GM12865 (cell line): ENCODE results near the gene RDH14.

Source experiments
- DNase-seq: peaks from one replicate; pipeline ENCODE4 v3.0.0; 2010; ENCODE audit warnings: low read depth
- H3K4me3 ChIP-seq: 2 replicates; pipeline ENCODE4 v1.5.1; 2011; ENCODE audit warnings: mild to moderate bottlenecking, low read depth, low read length, control low read depth
- TF ChIP-seq, protein P1 (sequence below): IDR thresholded peaks from 2 replicates; pipeline ENCODE4 v1.5.1; 2011; ENCODE audit warnings: low read length, control low read depth, low read depth, inconsistent platforms; ENCODE audit not compliant: insufficient read depth; ENCODE audit errors: missing control alignments

The RDH14 gene

GRCh38 chr2:18526429-18526828 lies 34.0 kb downstream of the RDH14 start:
- H3K4me3 ChIP-seq: no peak overlapping the region
- no peak for DNase-seq
- TF ChIP-seq, protein P1, sequence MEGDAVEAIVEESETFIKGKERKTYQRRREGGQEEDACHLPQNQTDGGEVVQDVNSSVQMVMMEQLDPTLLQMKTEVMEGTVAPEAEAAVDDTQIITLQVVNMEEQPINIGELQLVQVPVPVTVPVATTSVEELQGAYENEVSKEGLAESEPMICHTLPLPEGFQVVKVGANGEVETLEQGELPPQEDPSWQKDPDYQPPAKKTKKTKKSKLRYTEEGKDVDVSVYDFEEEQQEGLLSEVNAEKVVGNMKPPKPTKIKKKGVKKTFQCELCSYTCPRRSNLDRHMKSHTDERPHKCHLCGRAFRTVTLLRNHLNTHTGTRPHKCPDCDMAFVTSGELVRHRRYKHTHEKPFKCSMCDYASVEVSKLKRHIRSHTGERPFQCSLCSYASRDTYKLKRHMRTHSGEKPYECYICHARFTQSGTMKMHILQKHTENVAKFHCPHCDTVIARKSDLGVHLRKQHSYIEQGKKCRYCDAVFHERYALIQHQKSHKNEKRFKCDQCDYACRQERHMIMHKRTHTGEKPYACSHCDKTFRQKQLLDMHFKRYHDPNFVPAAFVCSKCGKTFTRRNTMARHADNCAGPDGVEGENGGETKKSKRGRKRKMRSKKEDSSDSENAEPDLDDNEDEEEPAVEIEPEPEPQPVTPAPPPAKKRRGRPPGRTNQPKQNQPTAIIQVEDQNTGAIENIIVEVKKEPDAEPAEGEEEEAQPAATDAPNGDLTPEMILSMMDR: no peak

DNA sequence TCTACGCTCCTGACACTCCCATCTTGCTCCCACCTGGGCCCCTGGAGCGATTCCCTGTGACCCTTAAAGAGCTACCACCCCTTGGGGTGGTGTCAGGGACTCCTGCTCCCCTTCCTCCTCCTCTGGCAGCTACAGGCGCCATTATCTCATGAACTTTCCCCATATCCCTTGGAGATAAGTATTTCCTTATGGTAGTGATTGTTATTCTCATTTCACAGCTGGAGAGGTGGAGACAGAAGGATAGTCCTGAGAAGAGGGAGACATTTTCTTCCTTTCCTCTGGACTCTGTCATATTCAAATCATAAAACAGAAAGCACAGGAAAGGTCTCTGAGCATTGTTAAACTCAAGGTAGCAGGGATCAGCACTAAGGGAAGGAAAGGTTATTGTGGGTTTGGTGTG lies 34.6 kb downstream of the RDH14 start:
- no peak overlapping the region for H3K4me3 ChIP-seq
- TF ChIP-seq, protein P1: no peak
- DNase-seq: no peak

DNA sequence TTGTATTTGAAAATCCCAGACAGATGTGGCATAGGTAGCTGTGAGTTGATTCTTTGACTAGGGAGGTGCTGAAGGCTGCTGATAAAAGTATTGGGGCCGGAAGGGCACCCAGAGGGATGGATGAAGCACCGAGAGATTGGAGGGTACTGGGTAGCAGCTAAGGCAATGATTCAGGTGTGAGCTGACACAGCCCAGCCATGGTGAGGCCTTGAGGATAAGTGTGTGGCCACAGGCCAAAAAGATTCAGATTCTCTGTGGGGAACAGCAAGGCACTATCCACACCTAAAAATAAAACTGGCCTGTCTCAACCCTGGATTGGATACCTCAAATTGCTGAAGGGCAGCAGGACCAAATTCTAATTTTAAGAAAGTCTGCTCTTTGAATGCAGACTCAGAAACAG lies 35.2 kb downstream of the RDH14 start:
- no peak for DNase-seq
- no peak overlapping the region for H3K4me3 ChIP-seq
- TF ChIP-seq, protein P1: no peak

GRCh38 chr2:18522484-18523146 lies 37.8 kb downstream of the RDH14 start:
- no peak overlapping the region for H3K4me3 ChIP-seq
- TF ChIP-seq, protein P1: no peak
- no peak for DNase-seq

- no peak overlapping the region for H3K4me3 ChIP-seq
- TF ChIP-seq, protein P1: peak; percentile 92
- DNase-seq: peak; percentile 67
Observed at GRCh38 chr2:18520451-18521425, 39.7 kb downstream of the RDH14 start.

DNA sequence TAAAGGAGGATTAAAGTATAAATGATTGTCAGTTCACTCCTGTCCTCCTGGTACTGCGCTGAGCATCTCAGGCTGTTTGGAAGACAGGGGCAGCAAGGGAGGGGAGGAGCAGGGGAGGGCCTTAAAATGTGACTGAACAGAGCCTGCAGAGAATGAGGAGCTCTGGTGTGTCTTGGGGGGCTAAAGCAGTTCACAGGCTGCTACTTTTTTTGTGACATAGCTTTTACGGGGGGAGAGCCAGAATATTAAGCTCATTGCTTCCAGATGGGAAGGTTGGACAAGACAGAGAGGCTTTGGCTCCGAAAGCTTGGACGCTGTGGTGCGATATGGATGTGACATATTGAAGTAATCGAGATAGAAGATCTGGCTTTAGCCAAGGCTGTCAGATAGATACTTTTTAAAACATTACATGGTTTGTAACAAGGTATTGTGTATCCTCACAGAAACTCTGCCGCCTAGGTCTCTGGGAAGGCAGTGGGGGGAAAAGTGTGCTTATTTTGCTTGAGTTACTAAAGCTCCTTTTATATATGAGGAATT lies 40.5 kb downstream of the RDH14 start:
- TF ChIP-seq, protein P1: no peak
- no peak for DNase-seq
- H3K4me3 ChIP-seq: no peak overlapping the region
